GM12878 (cell line): ENCODE measurements around the gene PSORS1C1. TPM values are rescaled to one million over a fixed set of nuclear protein-coding genes. Genes with fewer than 3 reads are reported as not detected.

Experiments
- ATAC-seq: fragments of 200-7000 bp; cut with Tn5 transposase; 3 replicates; pipeline ENCODE4 v1.9.1; 2020; ENCODE audit warnings: mild to moderate bottlenecking, moderate library complexity
- BruUV-seq: library from RNA; stranded (reverse); fragments of 400-500 nt; replicated peaks from 2 replicates; lab custom pipeline; 2021; lab: Mats Ljungman, UMichigan
- CTCF ChIA-PET: fragments of 300-600 bp; sonication (Branson Sonifier 250); formaldehyde crosslinking; extraction: SDS; loops from one replicate; lab custom pipeline; 2021; ENCODE audit warnings: inconsistent platforms; lab: Yijun Ruan, JAX
- POLR2A ChIA-PET: fragments of 350-600 bp; formaldehyde crosslinking; extraction: SDS; loops from one replicate; lab custom pipeline; 2021; ENCODE audit warnings: inconsistent platforms; lab: Charles Lee
- RAD21 ChIA-PET: fragments of 300-600 bp; sonication (Branson Sonifier 250); formaldehyde crosslinking; loops from one replicate; lab custom pipeline; 2023; ENCODE audit warnings: antibody characterized with exemption; ENCODE audit not compliant: unreplicated experiment; lab: Charles Lee
- SMC1A ChIA-PET: fragments of 300-600 bp; sonication (Branson Sonifier 250); formaldehyde crosslinking; loops from one replicate; lab custom pipeline; 2023; ENCODE audit not compliant: unreplicated experiment, uncharacterized antibody; lab: Charles Lee
- DNase-seq: peaks from one replicate; pipeline ENCODE4 v3.0.0-alpha.2; 2011; ENCODE audit warnings: low read depth, low spot score
- FAIRE-seq: peaks from 3 replicates; lab custom pipeline; 2011; peaks lifted over from hg19 to GRCh38; lab: Jason Lieb, UNC
- H2AFZ ChIP-seq: 2 replicates; pipeline ENCODE4 v1.6.0; 2011; ENCODE audit warnings: low read depth, low read length, control low read depth; ENCODE audit not compliant: control insufficient read depth
- H3K27ac ChIP-seq: 2 replicates; pipeline ENCODE4 v1.5.1; 2011; ENCODE audit warnings: control low read depth; ENCODE audit not compliant: control insufficient read depth, insufficient read depth
- H3K27me3 ChIP-seq, 2 experiments: replicated peaks in 1 of 2; 2 replicates each; pipeline versions ENCODE4 v1.6.0 to v1.6.1; 2011; ENCODE audit warnings: low read length in 1 of 2; ENCODE audit not compliant: control insufficient read depth in 2 of 2, insufficient read depth in 2 of 2
- H3K36me3 ChIP-seq, 2 experiments: 2 replicates each; pipeline ENCODE4 v1.5.1; 2011; ENCODE audit warnings: low read length in 1 of 2; ENCODE audit not compliant: control insufficient read depth in 2 of 2, insufficient read depth in 2 of 2
- H3K4me1 ChIP-seq: 2 replicates; pipeline ENCODE4 v1.6.1; 2011; ENCODE audit warnings: mild to moderate bottlenecking, low read length, moderate library complexity, mixed read lengths; ENCODE audit not compliant: control insufficient read depth, insufficient read depth
- H3K4me2 ChIP-seq: 2 replicates; pipeline ENCODE4 v1.6.0; 2011; ENCODE audit warnings: control low read depth; ENCODE audit not compliant: control insufficient read depth, insufficient read depth
- H3K4me3 ChIP-seq: fragments of 200-600 bp; sonication (generic); 2 replicates; pipeline ENCODE4 v1.5.1; 2016
- H3K79me2 ChIP-seq: 2 replicates; pipeline ENCODE4 v1.6.0; 2011; ENCODE audit warnings: low read length; ENCODE audit not compliant: control insufficient read depth, insufficient read depth
- H3K9ac ChIP-seq: 2 replicates; pipeline ENCODE4 v1.8.0; 2011; ENCODE audit warnings: low read length, control low read depth, mixed read lengths; ENCODE audit not compliant: control insufficient read depth, insufficient read depth
- H3K9me3 ChIP-seq: replicated peaks from 3 replicates; pipeline ENCODE4 v1.5.1; 2011; ENCODE audit warnings: mild to moderate bottlenecking, low read length; ENCODE audit not compliant: control insufficient read depth, insufficient read depth
- H4K20me1 ChIP-seq: 2 replicates; pipeline ENCODE4 v1.6.0; 2011; ENCODE audit not compliant: control insufficient read depth, insufficient read depth
- BACH1 ChIP-seq: fragments of 450-650 bp; IDR thresholded peaks from 2 replicates; pipeline ENCODE4 v1.6.1; 2017; ENCODE audit warnings: mild to moderate bottlenecking, borderline replicate concordance
- ETV6 ChIP-seq, 2 experiments: fragments of 450-650 bp in 1 of 2; IDR thresholded peaks in 1 of 2; conservative IDR thresholded peaks in 1 of 2; 2 replicates each; pipeline ENCODE4 v1.6.1; 2014; ENCODE audit warnings: antibody characterized with exemption in 1 of 2, borderline replicate concordance in 1 of 2, low read depth in 1 of 2, mild to moderate bottlenecking in 1 of 2, moderate library complexity in 1 of 2
- MTA2 ChIP-seq: fragments of 450-650 bp; IDR thresholded peaks from 2 replicates; pipeline ENCODE4 v1.6.1; 2016; ENCODE audit warnings: low read depth, mild to moderate bottlenecking, moderate library complexity
- NFXL1 ChIP-seq: fragments of 450-650 bp; IDR thresholded peaks from 2 replicates; pipeline ENCODE4 v1.6.1; 2017; ENCODE audit warnings: antibody characterized with exemption, mild to moderate bottlenecking, borderline replicate concordance
- ZNF384 ChIP-seq: IDR thresholded peaks from 2 replicates; pipeline ENCODE4 v1.6.1; 2012; ENCODE audit warnings: low read depth, mild to moderate bottlenecking, low read length, improper control_type of control experiment, borderline replicate concordance
- WGBS: methylation state at CpG from one replicate; pipeline ENCODE4 v1.1.6; 2016; ENCODE audit warnings: low lambda C conversion rate; ENCODE audit not compliant: insufficient replicate concordance, insufficient coverage; ENCODE audit errors: missing lambda C conversion rate; 5-methylcytosine and 5-hydroxymethylcytosine counted together
- in situ Hi-C: fragments of 300-500 bp; cut with MboI; formaldehyde crosslinking; loops from 9 replicates; pipeline ENCODE4 v1.14.3; 2018; ENCODE audit warnings: mixed read lengths
- intact Hi-C: fragments of 100-400 bp; cut with micrococcal nuclease; formaldehyde crosslinking; loops from one replicate; pipeline ENCODE4 v1.14.2; 2022; ENCODE audit not compliant: unreplicated experiment
- polyA plus RNA-seq, 11 experiments: library from polyadenylated mRNA; depleted of rRNA in 4 of 11; unstranded in 6 of 11; stranded (reverse) in 5 of 11; fragments of >200 nt; fragmentation: Nextera tagmentation in 4 of 11; fragmentation: Illumina TruSeq in 1 of 11; extraction: Ambion mirVana in 4 of 11; extraction: Trizol in 1 of 11; gene quantifications; 1 replicate in 1 of 11; 2 replicates in 10 of 11; pipeline versions ENCODE4 v1.2.1 to v1.2.3, GENCODE V29; 2011 to 2016; ENCODE audit warnings: inconsistent platforms in 2 of 11, missing spikeins in 2 of 11, low read depth in 1 of 11
- total RNA-seq, 4 experiments: library from RNA; depleted of rRNA in 3 of 4; stranded (reverse); fragments of >200 nt in 3 of 4; fragmentation: Illumina TruSeq in 1 of 4; extraction: Trizol in 1 of 4; gene quantifications; 2 replicates each; pipeline versions ENCODE4 v1.2.1 to v1.2.3, GENCODE V29; 2013 to 2021
- TF ChIP-seq, protein P1 (sequence below), 3 experiments: IDR thresholded peaks in 2 of 3; conservative IDR thresholded peaks in 1 of 3; 2 replicates each; pipeline ENCODE4 v1.5.1; 2011; ENCODE audit warnings: low read depth in 3 of 3, low read length in 3 of 3, mild to moderate bottlenecking in 3 of 3, control low read depth in 2 of 3, moderate library complexity in 2 of 3, inconsistent platforms in 1 of 3, mixed read lengths in 1 of 3; ENCODE audit not compliant: control insufficient read depth in 2 of 3, insufficient read depth in 1 of 3; ENCODE audit errors: extremely low read depth in 1 of 3
- TF ChIP-seq, protein P2 (sequence below): fragments of 450-650 bp; IDR thresholded peaks from 2 replicates; pipeline ENCODE4 v1.6.1; 2018; ENCODE audit warnings: mild to moderate bottlenecking, low read depth, moderate library complexity; ENCODE audit not compliant: partially characterized antibody
- TF ChIP-seq, protein P3 (sequence below): IDR thresholded peaks from 2 replicates; pipeline ENCODE4 v1.6.1; 2012; ENCODE audit warnings: low read depth, low read length, improper control_type of control experiment

The PSORS1C1 gene
- total and polyA plus RNA-seq, 10 of the 15 experiments (the other 5 are each of a cell fraction or from before 2014, with no cell fraction given), result 0.13 to 1.00 (median 0.20) TPM; not detected in 5

DNA sequence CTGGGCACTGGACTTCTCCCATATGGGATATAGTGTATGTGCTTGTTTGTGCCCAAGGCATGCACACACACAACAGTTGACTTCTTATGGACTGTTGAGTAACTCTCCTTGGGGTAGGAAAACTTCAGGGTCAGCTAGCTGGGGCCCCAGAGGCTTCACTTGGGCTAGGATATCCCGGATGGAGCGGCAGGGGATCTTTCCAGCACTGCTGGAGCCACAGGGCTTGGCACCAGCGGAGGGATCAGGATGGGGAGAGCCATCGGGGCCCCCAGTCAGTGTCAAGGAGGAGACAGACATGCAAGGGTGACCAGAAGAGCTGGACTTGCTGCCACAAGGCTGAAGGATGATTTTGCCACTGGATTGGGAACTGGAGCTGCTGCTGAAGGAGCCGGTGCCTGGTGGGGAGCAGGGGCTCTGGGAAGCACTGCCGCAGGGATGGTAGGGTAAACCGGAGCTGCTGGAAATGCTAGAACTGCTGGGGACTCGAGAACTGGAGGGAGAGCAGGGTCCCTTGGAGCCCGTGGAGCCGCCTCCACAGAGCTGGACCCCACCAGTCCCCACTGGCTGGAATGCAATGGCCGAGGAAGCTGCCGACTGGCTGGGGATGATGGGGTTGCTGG, 1.5 kb downstream of the PSORS1C1 start (continued):
- TF ChIP-seq, protein P1, sequence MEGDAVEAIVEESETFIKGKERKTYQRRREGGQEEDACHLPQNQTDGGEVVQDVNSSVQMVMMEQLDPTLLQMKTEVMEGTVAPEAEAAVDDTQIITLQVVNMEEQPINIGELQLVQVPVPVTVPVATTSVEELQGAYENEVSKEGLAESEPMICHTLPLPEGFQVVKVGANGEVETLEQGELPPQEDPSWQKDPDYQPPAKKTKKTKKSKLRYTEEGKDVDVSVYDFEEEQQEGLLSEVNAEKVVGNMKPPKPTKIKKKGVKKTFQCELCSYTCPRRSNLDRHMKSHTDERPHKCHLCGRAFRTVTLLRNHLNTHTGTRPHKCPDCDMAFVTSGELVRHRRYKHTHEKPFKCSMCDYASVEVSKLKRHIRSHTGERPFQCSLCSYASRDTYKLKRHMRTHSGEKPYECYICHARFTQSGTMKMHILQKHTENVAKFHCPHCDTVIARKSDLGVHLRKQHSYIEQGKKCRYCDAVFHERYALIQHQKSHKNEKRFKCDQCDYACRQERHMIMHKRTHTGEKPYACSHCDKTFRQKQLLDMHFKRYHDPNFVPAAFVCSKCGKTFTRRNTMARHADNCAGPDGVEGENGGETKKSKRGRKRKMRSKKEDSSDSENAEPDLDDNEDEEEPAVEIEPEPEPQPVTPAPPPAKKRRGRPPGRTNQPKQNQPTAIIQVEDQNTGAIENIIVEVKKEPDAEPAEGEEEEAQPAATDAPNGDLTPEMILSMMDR (IDR thresholded peaks at IDR 0.05 in 2 of 3, conservative IDR thresholded peaks at IDR 0.05 in 1 of 3; ENCODE audit: control insufficient read depth in 2 of 3, extremely low read depth in 1 of 3, insufficient read depth in 1 of 3, low read depth in 3 of 3, low read length in 3 of 3), result no peak

DNA sequence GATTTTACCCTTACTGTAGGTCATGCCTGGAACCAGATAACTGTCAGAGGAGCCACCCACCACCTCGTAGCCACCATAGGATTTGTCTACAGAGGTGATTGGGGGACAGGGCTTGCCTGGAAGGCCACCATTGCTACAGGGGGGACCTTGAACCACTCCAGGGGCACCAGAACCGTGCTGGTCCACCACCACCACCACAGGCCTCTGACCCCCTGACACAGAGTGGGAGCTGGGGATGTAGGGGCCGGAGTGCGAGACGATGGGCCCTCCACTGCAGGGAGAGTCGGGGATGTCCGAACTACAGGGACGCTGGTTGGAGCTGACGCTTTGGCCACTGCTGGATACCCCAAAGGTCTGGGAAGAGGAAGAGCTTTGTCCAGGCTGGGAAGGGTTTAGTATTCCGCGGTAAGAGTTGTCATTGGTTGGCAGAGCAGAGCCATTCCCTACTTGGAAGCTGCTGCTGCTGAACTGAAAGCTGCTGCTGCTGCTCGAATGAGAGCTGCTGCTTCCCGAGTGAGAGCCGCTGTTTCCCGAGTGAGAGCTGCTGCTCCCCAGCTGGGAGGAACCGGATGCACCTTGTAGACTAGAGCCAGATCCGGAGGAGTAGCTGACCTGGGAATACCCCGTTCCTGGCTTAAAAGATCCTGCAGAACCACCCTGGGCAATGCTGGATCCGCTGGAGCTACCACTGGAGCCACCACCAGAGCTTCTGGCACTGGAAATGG, 2.2 kb downstream of the PSORS1C1 start:
- BruUV-seq, result no TSS peak
- ATAC-seq (no peak), DNase-seq (no peak), FAIRE-seq (no peak)
- no peaks in the 10 kb centered on the region for H3K79me2 ChIP-seq
- H3K9ac ChIP-seq, result no peak overlapping the region
- no peak overlapping the region for H3K27ac ChIP-seq
- WGBS, result 40% methylated on average over 19 of the region's 19 CpGs
- no peaks in the 10 kb centered on the region for H4K20me1 ChIP-seq
- no peaks in the 10 kb centered on the region for H3K9me3 ChIP-seq
- RAD21 ChIA-PET, result no interaction called here
- CTCF ChIA-PET, result interaction anchor here (2.7 to 3.0 kb wide), 2 partner anchors 11 to 30 kb away, joined by 9 to 11 read pairs; no protein-coding TSS in a partner anchor
- intact Hi-C loops (no loop called here), in situ Hi-C loops (no loop called here)
- no peak overlapping the region for H2AFZ ChIP-seq
- TF ChIP-seq MTA2, result no peak
- TF ChIP-seq NFXL1, result no peak
- TF ChIP-seq, protein P2, sequence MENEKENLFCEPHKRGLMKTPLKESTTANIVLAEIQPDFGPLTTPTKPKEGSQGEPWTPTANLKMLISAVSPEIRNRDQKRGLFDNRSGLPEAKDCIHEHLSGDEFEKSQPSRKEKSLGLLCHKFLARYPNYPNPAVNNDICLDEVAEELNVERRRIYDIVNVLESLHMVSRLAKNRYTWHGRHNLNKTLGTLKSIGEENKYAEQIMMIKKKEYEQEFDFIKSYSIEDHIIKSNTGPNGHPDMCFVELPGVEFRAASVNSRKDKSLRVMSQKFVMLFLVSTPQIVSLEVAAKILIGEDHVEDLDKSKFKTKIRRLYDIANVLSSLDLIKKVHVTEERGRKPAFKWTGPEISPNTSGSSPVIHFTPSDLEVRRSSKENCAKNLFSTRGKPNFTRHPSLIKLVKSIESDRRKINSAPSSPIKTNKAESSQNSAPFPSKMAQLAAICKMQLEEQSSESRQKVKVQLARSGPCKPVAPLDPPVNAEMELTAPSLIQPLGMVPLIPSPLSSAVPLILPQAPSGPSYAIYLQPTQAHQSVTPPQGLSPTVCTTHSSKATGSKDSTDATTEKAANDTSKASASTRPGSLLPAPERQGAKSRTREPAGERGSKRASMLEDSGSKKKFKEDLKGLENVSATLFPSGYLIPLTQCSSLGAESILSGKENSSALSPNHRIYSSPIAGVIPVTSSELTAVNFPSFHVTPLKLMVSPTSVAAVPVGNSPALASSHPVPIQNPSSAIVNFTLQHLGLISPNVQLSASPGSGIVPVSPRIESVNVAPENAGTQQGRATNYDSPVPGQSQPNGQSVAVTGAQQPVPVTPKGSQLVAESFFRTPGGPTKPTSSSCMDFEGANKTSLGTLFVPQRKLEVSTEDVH, result no peak
- TF ChIP-seq ETV6 (conservative IDR thresholded peaks at IDR 0.05 in 1 of 2, IDR thresholded peaks at IDR 0.05 in 1 of 2; ENCODE audit: borderline replicate concordance in 1 of 2, low read depth in 1 of 2), result no peak
- TF ChIP-seq, protein P3, sequence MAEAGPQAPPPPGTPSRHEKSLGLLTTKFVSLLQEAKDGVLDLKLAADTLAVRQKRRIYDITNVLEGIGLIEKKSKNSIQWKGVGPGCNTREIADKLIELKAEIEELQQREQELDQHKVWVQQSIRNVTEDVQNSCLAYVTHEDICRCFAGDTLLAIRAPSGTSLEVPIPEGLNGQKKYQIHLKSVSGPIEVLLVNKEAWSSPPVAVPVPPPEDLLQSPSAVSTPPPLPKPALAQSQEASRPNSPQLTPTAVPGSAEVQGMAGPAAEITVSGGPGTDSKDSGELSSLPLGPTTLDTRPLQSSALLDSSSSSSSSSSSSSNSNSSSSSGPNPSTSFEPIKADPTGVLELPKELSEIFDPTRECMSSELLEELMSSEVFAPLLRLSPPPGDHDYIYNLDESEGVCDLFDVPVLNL, result no peak
- no peak for TF ChIP-seq BACH1
- no peak for TF ChIP-seq ZNF384
- no peak overlapping the region for H3K4me2 ChIP-seq
- SMC1A ChIA-PET, result no interaction called here
- POLR2A ChIA-PET, result no interaction called here
- peaks cover 3% of the 10 kb centered on the region in 2 experiments; a peak in 3 of 4 replicates for H3K27me3 ChIP-seq
- H3K36me3 ChIP-seq, result no peaks in the 10 kb centered on the region
- no peaks in the 10 kb centered on the region for H3K4me1 ChIP-seq
- H3K4me3 ChIP-seq, result no peak overlapping the region
